Activated CD8-positive, alpha-beta memory T cell treated with anti-CD3 and anti-CD28 coated beads, Interleukin-2, amount 10 ng/mL, durations not matched to agents 7 days and 5 days (primary cell): Measurements from ENCODE around the gene P2RX2. TPM values are rescaled to one million over a fixed set of nuclear protein-coding genes. Genes with fewer than 3 reads are reported as not detected.

Experiments
- ATAC-seq: fragments of 150-1000 bp; cut with Tn5 transposase; one replicate; pipeline ENCODE4 v1.10.0; 2021; ENCODE audit warnings: moderate library complexity
- CTCF ChIA-PET: fragments of 350-600 bp; sonication (Branson Sonifier 250); formaldehyde crosslinking; loops from one replicate; lab custom pipeline; 2021; ENCODE audit warnings: antibody characterized with exemption; lab: Charles Lee
- DNase-seq: peaks from one replicate; pipeline ENCODE4 v3.0.0-alpha.2; 2020
- H3K27ac Mint-ChIP-seq: one replicate; pipeline ENCODE4 v1.8.0; 2021; ENCODE audit warnings: mild to moderate bottlenecking, mixed read lengths
- H3K27me3 Mint-ChIP-seq: one replicate; pipeline ENCODE4 v1.8.0; 2021; ENCODE audit warnings: mixed read lengths
- H3K36me3 Mint-ChIP-seq: one replicate; pipeline ENCODE4 v1.8.0; 2021; ENCODE audit warnings: mild to moderate bottlenecking, mixed read lengths
- H3K4me1 Mint-ChIP-seq: one replicate; pipeline ENCODE4 v1.8.0; 2021; ENCODE audit warnings: mixed read lengths
- H3K4me3 Mint-ChIP-seq: one replicate; pipeline ENCODE4 v1.8.0; 2021; ENCODE audit warnings: mild to moderate bottlenecking, moderate library complexity, mixed read lengths
- H3K9me3 Mint-ChIP-seq: one replicate; pipeline ENCODE4 v1.8.0; 2022; ENCODE audit warnings: low read depth, mixed read lengths
- microRNA-seq: library from miRNA; unstranded; fragments of <30 nt; microRNA quantifications from one replicate; pipeline ENCODE4 v1.2.0, GENCODE V29; 2022
- total RNA-seq, 2 experiments: library from RNA; stranded (reverse); gene quantifications; one replicate each; pipeline ENCODE4 v1.2.3, GENCODE V29; 2021

P2RX2 gene
- total RNA-seq, 2 experiments from 2014 or later: not detected

DNA sequence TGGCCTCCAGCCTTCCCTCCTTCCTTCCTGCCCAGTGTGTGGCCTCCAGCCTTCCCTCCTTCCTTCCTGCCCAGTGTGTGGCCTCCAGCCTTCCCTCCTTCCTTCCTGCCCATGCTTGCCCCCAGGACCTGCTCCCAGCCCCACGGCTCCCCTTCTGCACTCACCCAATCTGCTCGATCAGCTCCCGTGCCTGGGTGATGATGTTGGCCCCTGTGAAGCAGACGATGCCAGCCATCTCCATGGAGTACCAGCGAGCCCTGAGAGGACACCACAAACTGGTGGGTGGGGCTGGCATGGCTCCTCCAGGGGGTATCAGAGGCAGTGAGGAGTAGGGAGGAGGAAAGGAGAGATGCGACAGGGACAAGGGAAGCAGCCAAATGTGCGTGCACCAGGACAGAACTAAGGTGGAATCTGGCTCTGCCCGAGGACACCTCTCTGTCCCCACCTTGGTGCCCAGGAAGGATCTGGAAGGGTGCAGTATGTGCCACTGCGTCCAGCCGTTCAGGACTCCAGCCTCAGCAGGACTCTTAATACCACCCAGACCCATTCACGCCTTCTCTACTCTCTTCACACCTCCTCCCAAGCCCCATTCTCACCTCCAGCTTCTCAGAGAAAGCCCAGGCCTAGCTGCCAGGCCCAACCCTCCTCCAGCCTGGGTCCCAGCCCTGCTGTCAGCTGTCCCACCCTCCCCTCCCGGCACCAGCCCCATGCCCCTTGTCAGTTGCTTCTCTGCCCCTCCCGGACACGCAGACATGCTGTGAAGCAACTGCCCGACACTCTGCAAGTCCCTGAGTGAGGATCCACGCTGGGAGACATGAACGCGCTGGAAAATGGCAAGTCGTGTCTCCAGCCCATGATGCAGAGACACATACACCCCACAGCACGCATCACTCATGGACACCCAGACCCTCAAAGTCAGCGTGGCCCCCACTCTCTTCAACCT lies 45.9 kb downstream of the P2RX2 start:
- ATAC-seq: no peak
- DNase-seq: no peak
- peaks cover 35% of the 10 kb centered on the region for H3K4me1 Mint-ChIP-seq
- no peak overlapping the region for H3K27ac Mint-ChIP-seq
- H3K9me3 Mint-ChIP-seq: no peaks in the 10 kb centered on the region
- H3K4me3 Mint-ChIP-seq: no peak overlapping the region
- CTCF ChIA-PET: no interaction called here
- H3K27me3 Mint-ChIP-seq: no peaks in the 10 kb centered on the region
- peaks cover 74% of the 10 kb centered on the region for H3K36me3 Mint-ChIP-seq

DNA sequence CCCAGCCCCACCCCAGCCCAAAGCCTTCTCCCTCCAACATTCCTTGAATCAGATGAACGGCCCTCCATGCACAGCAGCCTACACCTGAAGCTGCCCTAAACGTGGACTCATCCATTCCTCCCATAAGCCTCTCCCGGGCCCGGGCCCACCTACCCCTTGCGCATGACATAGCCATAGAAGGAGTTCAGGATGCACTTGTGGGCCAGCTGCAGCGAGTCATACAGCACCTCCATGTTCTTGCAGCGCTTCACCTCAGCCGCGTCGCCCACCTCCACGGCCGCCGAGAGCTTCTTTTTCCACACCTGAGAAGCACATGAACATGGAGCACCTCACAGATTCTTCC lies 46.5 kb downstream of the P2RX2 start:
- peaks cover 31% of the 10 kb centered on the region for H3K4me1 Mint-ChIP-seq
- ATAC-seq: no peak
- no peak overlapping the region for H3K4me3 Mint-ChIP-seq
- no peak overlapping the region for H3K27ac Mint-ChIP-seq
- peaks cover 74% of the 10 kb centered on the region for H3K36me3 Mint-ChIP-seq
- no peaks in the 10 kb centered on the region for H3K27me3 Mint-ChIP-seq
- H3K9me3 Mint-ChIP-seq: no peaks in the 10 kb centered on the region
- CTCF ChIA-PET: no interaction called here
- DNase-seq: no peak

DNA sequence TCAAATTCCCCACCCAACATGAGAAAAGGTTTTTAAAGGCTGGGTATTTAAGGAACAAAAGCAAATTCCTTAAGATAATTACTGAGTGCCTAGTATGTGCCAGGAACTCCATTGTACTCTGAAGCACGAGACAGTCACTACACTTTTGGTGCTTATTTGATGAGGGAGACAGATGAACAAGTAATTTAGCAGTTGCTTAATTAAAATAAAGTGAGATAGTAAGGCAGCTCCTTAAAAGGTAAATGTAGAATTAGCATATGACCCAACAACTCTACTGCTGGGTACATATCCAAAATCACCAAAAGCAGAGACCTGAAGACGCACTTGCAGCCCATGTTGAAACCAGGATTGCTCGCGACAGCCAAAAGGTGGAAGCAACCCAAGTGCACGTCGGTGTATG lies 47.2 kb downstream of the P2RX2 start:
- H3K4me3 Mint-ChIP-seq: no peak overlapping the region
- DNase-seq (no peak), ATAC-seq (no peak)
- CTCF ChIA-PET: no interaction called here
- H3K27me3 Mint-ChIP-seq: no peaks in the 10 kb centered on the region
- no peaks in the 10 kb centered on the region for H3K9me3 Mint-ChIP-seq
- H3K4me1 Mint-ChIP-seq: peaks cover 27% of the 10 kb centered on the region
- H3K36me3 Mint-ChIP-seq: peaks cover 67% of the 10 kb centered on the region
- H3K27ac Mint-ChIP-seq: no peak overlapping the region

DNA sequence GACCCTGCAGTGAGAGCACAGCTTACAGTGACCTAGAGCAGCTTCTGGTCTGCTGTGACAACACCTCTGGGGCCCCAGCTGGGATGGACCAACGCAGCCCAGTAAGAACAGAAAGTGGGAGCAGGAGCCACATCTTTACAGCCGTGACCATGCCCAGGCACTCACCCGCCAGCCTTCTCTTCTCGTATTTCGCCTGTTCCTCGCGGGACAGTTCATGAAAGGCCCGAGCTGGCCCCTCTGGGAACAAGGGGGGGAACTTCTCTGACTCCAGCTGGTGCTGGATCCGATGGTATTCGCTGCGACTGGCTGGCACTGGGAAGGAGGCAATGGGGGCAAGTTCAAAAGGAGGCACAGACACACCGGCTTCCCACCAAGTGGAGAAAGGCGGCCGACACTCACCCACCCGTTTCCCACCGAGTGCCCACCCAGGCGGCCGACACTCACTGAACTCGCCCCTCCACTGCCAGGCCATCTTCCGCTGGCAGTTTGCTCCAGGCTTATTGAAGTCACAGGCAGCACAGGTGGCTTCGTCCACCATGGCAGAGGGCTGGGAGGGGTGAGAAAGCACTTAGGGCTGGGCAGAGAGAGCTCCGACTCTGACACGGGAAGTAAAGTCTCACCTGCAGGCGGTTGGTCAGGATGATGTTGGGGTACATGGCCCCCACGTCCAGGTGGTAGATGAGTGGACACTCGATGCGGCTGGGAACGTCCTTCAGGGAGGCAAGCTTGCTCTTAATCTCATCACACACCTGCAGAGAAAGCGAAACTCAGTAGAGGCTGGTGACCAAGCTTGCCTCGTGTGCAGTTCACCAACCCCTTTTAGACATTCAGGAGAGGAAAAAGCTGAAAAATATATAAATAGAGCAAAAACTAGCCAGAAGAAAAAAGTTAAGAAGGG lies 49.9 kb downstream of the P2RX2 start:
- ATAC-seq (no peak), DNase-seq (no peak)
- Mint-ChIP-seq H3K4me3 (no peak overlapping the region), H3K27me3 (no peaks in the 10 kb centered on the region), H3K36me3 (peaks cover 58% of the 10 kb centered on the region), H3K4me1 (peaks cover 9% of the 10 kb centered on the region), H3K27ac (no peak overlapping the region), H3K9me3 (no peaks in the 10 kb centered on the region)
- CTCF ChIA-PET: interaction anchor here (1.5 kb wide), 1 partner anchor 30 kb away, joined by 3 read pairs; no protein-coding TSS in a partner anchor

DNA sequence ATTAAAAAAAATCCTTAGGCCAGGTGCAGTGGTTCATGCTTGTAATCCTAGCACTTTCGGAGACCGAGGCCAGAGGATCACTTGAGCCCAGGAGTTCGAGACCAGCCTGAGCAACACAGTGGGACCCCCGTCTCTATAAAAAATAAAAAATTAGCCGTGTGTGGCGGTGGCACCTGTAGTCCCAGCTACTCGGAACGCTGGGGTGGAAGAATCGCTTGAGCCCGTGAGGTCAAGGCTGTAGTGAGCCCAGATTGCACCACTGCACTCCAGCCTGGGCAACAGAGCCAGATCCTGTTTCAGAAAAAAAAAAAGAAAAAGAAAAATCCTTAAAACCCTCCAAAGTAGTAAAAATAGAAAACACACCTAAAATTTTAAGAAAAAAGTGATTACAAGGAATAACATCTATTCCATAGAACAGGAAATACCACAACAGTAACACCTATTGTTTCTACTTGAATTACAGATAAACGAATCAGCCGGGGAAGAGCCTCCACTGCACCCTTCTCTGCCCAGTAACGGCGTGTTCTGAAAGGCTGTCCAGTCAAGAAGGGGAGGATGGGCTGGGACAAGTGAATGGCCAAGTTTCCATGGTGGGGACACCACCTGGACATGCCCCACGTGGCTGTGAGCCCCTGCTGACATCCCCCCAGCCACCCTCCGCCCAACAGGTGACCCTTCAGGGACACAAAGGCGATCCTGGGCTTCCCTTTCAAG lies 50.7 kb downstream of the P2RX2 start:
- no peak for ATAC-seq
- CTCF ChIA-PET: interaction anchor here (1.5 kb wide), 1 partner anchor 31 kb away, joined by 3 read pairs; no protein-coding TSS in a partner anchor
- peaks cover 2% of the 10 kb centered on the region for H3K4me1 Mint-ChIP-seq
- no peak overlapping the region for H3K4me3 Mint-ChIP-seq
- H3K9me3 Mint-ChIP-seq: no peaks in the 10 kb centered on the region
- no peak overlapping the region for H3K27ac Mint-ChIP-seq
- H3K36me3 Mint-ChIP-seq: peaks cover 56% of the 10 kb centered on the region
- no peaks in the 10 kb centered on the region for H3K27me3 Mint-ChIP-seq
- no peak for DNase-seq

Small RNA genes within 50 kb of the gene (microRNA-seq; reads per million reads assigned to microRNA genes)
- 1.3 reads per million for gene MIR6763

Other genes with a start within 250 kb of the P2RX2 start
- 10 to 100 TPM; 48.1 to 48.6 TPM for gene FBRSL1, start 128.6 kb upstream of the P2RX2 start, total RNA-seq
- gene LRCOL1, start 8.2 kb upstream of the P2RX2 start, total RNA-seq: not detected
- 100 to 1,000 TPM; 170 to 221 TPM for gene POLE, start 68.6 kb downstream of the P2RX2 start, total RNA-seq
- 10 to 100 TPM; 23.3 to 26.0 TPM for gene PXMP2, start 68.8 kb downstream of the P2RX2 start, total RNA-seq
- gene PGAM5, start 92.1 kb downstream of the P2RX2 start, total RNA-seq: 10 to 100 TPM; 59.6 to 70.1 TPM
- gene ANKLE2, start 143.1 kb downstream of the P2RX2 start, total RNA-seq: 100 to 1,000 TPM; 105 to 106 TPM
- 10 to 100 TPM; 60.0 to 60.4 TPM for gene GOLGA3, start 210.1 kb downstream of the P2RX2 start, total RNA-seq